Smooth muscle cell (in vitro differentiated cells): ENCODE data around the gene CDKAL1. TPM values are rescaled to one million over a fixed set of nuclear protein-coding genes. Genes with fewer than 3 reads are reported as not detected.

Experiments
- DNase-seq: peaks from one replicate; lab custom pipeline; 2025; ENCODE audit not compliant: unreplicated experiment; lab: John Stamatoyannopoulos, UW
- H2AFZ ChIP-seq: fragments of 200-600 bp; sonication (generic); 2 replicates; pipeline ENCODE4 v1.6.0; 2016; ENCODE audit warnings: antibody characterized with exemption, low read depth, mild to moderate bottlenecking
- H3F3A ChIP-seq: fragments of 200-600 bp; sonication (generic); 2 replicates; pipeline ENCODE4 v1.6.0; 2017; ENCODE audit warnings: antibody characterized with exemption, low read depth
- H3K27ac ChIP-seq: fragments of 200-600 bp; sonication (generic); 2 replicates; pipeline ENCODE4 v1.5.1; 2016; ENCODE audit warnings: low read depth, mild to moderate bottlenecking
- H3K27me3 ChIP-seq: fragments of 200-600 bp; sonication (generic); 2 replicates; pipeline ENCODE4 v1.6.1; 2016; ENCODE audit warnings: low read depth, mild to moderate bottlenecking
- H3K36me3 ChIP-seq: fragments of 200-600 bp; sonication (generic); 2 replicates; pipeline ENCODE4 v1.5.1; 2016; ENCODE audit warnings: low read depth
- H3K4me1 ChIP-seq: fragments of 200-600 bp; sonication (generic); 2 replicates; pipeline ENCODE4 v1.5.1; 2016; ENCODE audit warnings: low read depth
- H3K4me2 ChIP-seq: fragments of 200-600 bp; sonication (generic); 2 replicates; pipeline ENCODE4 v1.6.0; 2016; ENCODE audit warnings: mild to moderate bottlenecking
- H3K4me3 ChIP-seq: fragments of 200-600 bp; sonication (generic); 2 replicates; pipeline ENCODE4 v1.5.1; 2016; ENCODE audit warnings: mild to moderate bottlenecking
- H3K79me2 ChIP-seq: fragments of 200-600 bp; sonication (generic); 2 replicates; pipeline ENCODE4 v1.6.0; 2016; ENCODE audit warnings: low read depth, mild to moderate bottlenecking
- H3K9ac ChIP-seq: fragments of 200-600 bp; sonication (generic); 2 replicates; pipeline ENCODE4 v1.6.0; 2016; ENCODE audit warnings: low read depth
- H3K9me3 ChIP-seq: fragments of 200-600 bp; sonication (generic); replicated peaks from 2 replicates; pipeline ENCODE4 v1.5.1; 2016; ENCODE audit warnings: low read depth
- H4K20me1 ChIP-seq: fragments of 200-600 bp; sonication (generic); 2 replicates; pipeline ENCODE4 v1.6.0; 2016; ENCODE audit warnings: low read depth
- CTCF ChIP-seq: fragments of 200-600 bp; sonication (generic); IDR thresholded peaks from 2 replicates; pipeline ENCODE4 v1.5.1; 2017; ENCODE audit warnings: borderline replicate concordance, mild to moderate bottlenecking, antibody characterized with exemption; ENCODE audit not compliant: insufficient read depth, poor library complexity, severe bottlenecking
- WGBS: methylation state at CpG from one replicate; pipeline ENCODE4 v1.1.7; 2016; ENCODE audit warnings: low lambda C conversion rate; 5-methylcytosine and 5-hydroxymethylcytosine counted together
- polyA plus RNA-seq: library from polyadenylated mRNA; unstranded; fragments of >200 nt; fragmentation: Nextera tagmentation; extraction: Ambion mirVana; gene quantifications from 2 replicates; pipeline ENCODE4 v1.2.1, GENCODE V29; 2016
- total RNA-seq: library from RNA; depleted of rRNA; stranded (reverse); fragments of >200 nt; gene quantifications from 2 replicates; pipeline ENCODE4 v1.2.3, GENCODE V29; 2014

Gene CDKAL1
- total and polyA plus RNA-seq, 2 experiments from 2014 or later: 16.5 to 16.6 TPM

DNA sequence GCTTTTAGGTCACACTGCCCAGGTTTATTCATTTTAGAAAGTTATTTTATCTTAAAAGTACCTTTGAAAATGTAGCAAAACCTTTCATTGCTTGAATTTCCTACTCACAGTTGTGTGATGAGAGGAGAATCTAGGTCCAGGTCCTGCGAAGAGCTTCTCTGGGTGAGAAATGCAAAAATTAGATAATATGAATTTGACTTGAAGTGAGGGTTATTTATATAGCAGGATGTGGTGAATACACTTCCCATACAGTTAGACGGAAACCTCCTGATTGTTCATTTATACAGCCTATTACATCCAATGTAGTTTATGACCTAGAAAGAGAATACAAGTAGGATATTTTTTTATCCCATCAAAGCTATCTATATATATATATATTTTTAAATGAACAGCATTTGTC lies 30.5 kb downstream of the CDKAL1 start:
- no peaks in the 10 kb centered on the region for H3K9me3 ChIP-seq
- no peak overlapping the region for H3K4me3 ChIP-seq
- H3K36me3 ChIP-seq: no peaks in the 10 kb centered on the region
- no peak overlapping the region for H2AFZ ChIP-seq
- no peak for TF ChIP-seq CTCF
- no peaks in the 10 kb centered on the region for H3F3A ChIP-seq
- no peaks in the 10 kb centered on the region for H3K27me3 ChIP-seq
- no peak overlapping the region for H3K9ac ChIP-seq
- WGBS: 63% methylated on average over 2 of the region's 2 CpGs
- peaks cover 15% of the 10 kb centered on the region for H3K79me2 ChIP-seq
- no peaks in the 10 kb centered on the region for H4K20me1 ChIP-seq
- DNase-seq: no peak
- peaks cover 6% of the 10 kb centered on the region for H3K4me1 ChIP-seq
- peak overlapping the region; percentile 55 for H3K4me2 ChIP-seq
- peak overlapping the region; percentile 21 for H3K27ac ChIP-seq

DNA sequence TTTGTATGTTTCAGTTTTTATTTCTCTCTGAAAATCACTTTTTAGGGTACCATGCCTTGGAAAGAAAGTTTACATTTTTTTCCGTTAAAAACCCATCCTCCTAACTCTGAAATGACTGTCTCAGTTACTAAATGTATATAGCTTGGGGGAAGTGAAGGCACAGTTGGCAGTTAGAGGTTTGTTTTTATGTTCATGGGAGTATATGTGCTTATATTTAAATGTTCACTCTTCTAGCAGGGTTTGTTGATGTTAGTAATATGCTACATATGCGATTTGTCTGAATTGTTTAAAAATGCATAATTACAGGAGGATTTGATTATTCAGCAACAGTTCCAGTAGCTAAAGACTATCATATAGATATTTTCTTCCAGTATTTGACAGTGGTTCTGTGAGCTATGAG lies 31.1 kb downstream of the CDKAL1 start:
- Histone ChIP-seq H3F3A (no peaks in the 10 kb centered on the region), H4K20me1 (no peaks in the 10 kb centered on the region), H3K27ac (no peak overlapping the region), H3K4me2 (no peak overlapping the region), H3K79me2 (peaks cover 15% of the 10 kb centered on the region), H3K4me3 (no peak overlapping the region), H3K9ac (peak overlapping the region; percentile 25), H3K36me3 (no peaks in the 10 kb centered on the region), H3K4me1 (peaks cover 6% of the 10 kb centered on the region), H2AFZ (no peak overlapping the region), H3K9me3 (no peaks in the 10 kb centered on the region), H3K27me3 (no peaks in the 10 kb centered on the region)
- TF ChIP-seq CTCF: no peak
- DNase-seq: no peak
- WGBS: 84% methylated on average over 2 of the region's 2 CpGs

DNA sequence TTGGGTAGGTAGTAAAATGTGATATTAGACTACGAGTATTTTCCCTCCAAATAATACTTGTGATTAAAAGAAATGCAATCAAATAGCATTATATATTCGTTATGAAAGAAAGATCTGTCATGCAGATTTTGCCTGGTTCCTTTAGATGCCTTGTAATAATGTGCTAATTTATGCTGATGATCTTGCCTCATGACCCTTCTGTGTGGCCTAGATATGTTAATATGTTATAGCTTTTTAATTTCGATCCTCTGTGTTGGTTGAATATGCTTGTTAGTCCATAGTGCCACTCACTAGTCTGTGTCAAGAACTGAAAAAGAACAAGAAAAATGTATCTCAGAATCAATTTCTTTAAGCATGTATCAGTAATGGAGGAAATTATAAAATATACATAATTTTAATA lies 31.9 kb downstream of the CDKAL1 start:
- no peaks in the 10 kb centered on the region for H3K9me3 ChIP-seq
- no peak overlapping the region for H3K9ac ChIP-seq
- peaks cover 15% of the 10 kb centered on the region for H3K79me2 ChIP-seq
- peaks cover 6% of the 10 kb centered on the region for H3K4me1 ChIP-seq
- no peak overlapping the region for H3K4me2 ChIP-seq
- H3K4me3 ChIP-seq: no peak overlapping the region
- H3K27me3 ChIP-seq: no peaks in the 10 kb centered on the region
- no peaks in the 10 kb centered on the region for H4K20me1 ChIP-seq
- no peaks in the 10 kb centered on the region for H3F3A ChIP-seq
- no peak overlapping the region for H3K27ac ChIP-seq
- WGBS: 93% methylated on average over 3 of the region's 3 CpGs
- no peak for TF ChIP-seq CTCF
- no peak for DNase-seq
- no peak overlapping the region for H2AFZ ChIP-seq
- no peaks in the 10 kb centered on the region for H3K36me3 ChIP-seq

- TF ChIP-seq CTCF: no peak
- Histone ChIP-seq H3K9ac (no peak overlapping the region), H3K4me2 (no peak overlapping the region), H3F3A (no peaks in the 10 kb centered on the region), H3K27me3 (no peaks in the 10 kb centered on the region), H3K9me3 (no peaks in the 10 kb centered on the region), H3K4me3 (no peak overlapping the region), H3K79me2 (peaks cover 19% of the 10 kb centered on the region), H3K27ac (no peak overlapping the region), H3K4me1 (peaks cover 6% of the 10 kb centered on the region), H3K36me3 (no peaks in the 10 kb centered on the region), H2AFZ (no peak overlapping the region), H4K20me1 (no peaks in the 10 kb centered on the region)
- 71% methylated on average over 3 of the region's 3 CpGs for WGBS
- no peak for DNase-seq
Observed at GRCh38 chr6:20569000-20569610, 34.8 kb downstream of the CDKAL1 start.
